RPMI7951 (cell line): ENCODE measurements around the gene CRYZL1. TPM values are rescaled to one million over a fixed set of nuclear protein-coding genes. Genes with fewer than 3 reads are reported as not detected.

Source experiments
- DNase-seq: peaks from one replicate; pipeline ENCODE4 v3.0.0-alpha.2; 2012; ENCODE audit warnings: low read depth
- total RNA-seq: library from RNA; depleted of rRNA; stranded (reverse); fragments of >200 nt; shearing (Covaris generic); gene quantifications from 2 replicates; pipeline ENCODE4 v1.2.3, GENCODE V29; 2014; rRNA removed

The CRYZL1 gene
- total RNA-seq, 1 experiment from 2014 or later = 11.9 TPM

DNA sequence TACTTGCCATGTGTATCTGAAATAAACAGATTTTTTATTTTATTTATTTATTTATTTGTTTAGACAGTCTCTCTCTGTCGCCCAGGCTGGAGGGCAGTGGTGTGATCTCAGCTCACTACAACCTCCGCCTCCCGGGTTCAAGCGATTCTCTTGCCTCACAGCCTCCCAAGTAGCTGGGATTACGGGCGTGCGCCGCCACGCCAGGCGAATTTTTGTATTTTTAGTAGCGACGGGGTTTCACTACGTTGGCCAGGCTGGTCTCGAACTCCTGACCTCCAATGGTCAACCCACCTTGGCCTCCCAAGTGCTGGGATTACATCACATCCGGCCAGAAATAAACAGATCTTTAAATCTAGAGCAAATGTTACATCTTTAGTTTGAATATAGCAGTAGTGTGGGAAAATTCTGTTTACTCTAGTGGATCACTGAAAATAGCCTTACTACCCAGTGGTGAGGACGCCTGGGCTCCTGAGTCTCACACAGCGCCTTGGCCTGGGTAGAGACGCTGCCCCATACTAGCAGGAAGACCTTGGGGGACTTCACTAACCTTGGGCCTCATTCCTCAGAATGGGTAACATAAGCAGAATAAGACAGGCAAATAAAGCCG is 100.3 kb downstream of the CRYZL1 start:
- DNase-seq = peak; percentile 17

GRCh38 chr21:33540711-33541104 is 100.8 kb downstream of the CRYZL1 start:
- DNase-seq = no peak

DNA sequence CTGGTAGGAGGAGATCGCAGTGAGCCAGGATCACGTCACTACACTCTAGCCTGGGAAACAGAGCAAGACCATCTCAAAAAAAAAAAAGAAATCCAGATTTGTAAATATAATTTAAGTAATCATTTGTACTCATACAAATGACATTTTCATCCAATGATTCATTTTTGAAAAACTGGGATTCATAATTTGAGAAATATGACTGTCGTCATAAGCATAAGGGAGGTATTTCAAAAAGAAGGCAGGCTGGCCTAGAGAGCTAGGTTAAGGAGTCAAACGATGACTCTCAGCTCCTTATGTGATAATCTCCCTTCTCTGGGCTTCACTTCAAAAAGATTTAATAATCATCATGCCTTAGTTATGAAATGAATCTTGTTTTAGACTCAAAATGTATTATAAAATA is 101.9 kb downstream of the CRYZL1 start:
- no peak for DNase-seq

Other genes with a start within 250 kb of the CRYZL1 start
- gene IFNGR2, start 238.3 kb downstream of the CRYZL1 start, total RNA-seq = 55.3 and 78.7 TPM in 2 replicates
- gene TMEM50B, start 161.8 kb downstream of the CRYZL1 start, total RNA-seq = 35.9 and 37.3 TPM in 2 replicates
- 2.0 and 2.6 TPM in 2 replicates for gene DNAJC28, start 150.0 kb downstream of the CRYZL1 start, total RNA-seq
- gene GART, start 99.6 kb downstream of the CRYZL1 start, total RNA-seq = 67.6 TPM in 2 replicates
- 109 and 170 TPM in 2 replicates for gene SON, start 98.7 kb downstream of the CRYZL1 start, total RNA-seq
- 36.8 and 48.8 TPM in 2 replicates for gene DONSON, start 53.1 kb downstream of the CRYZL1 start, total RNA-seq
- gene ITSN1, start 760 bp upstream of the CRYZL1 start, total RNA-seq = 25.8 and 32.0 TPM in 2 replicates